Gastrocnemius medialis (tissue), 4 donors: Measurements from ENCODE around the gene DYNLRB1.

Experiments used
- CTCF ChIP-seq, 5 experiments: fragments of 450-650 bp in 3 of 5; fragments of 200-600 bp in 2 of 5; sonication (generic) in 2 of 5; IDR thresholded peaks in 4 of 5; conservative IDR thresholded peaks in 1 of 5; 1 replicate in 4 of 5; 2 replicates in 1 of 5; pipeline ENCODE4 v1.5.1; 2016 to 2019; ENCODE audit warnings: antibody characterized with exemption in 5 of 5, mild to moderate bottlenecking in 3 of 5, moderate library complexity in 3 of 5
- POLR2A ChIP-seq, 2 donors: fragments of 450-650 bp; IDR thresholded peaks; one replicate each; pipeline ENCODE4 v1.6.1; 2017; ENCODE audit warnings: antibody characterized with exemption in 2 of 2, mild to moderate bottlenecking in 2 of 2, moderate library complexity in 2 of 2

GRCh38 chr20:34491226-34491931 lies 24.8 kb upstream of the DYNLRB1 start:
- TF ChIP-seq POLR2A (IDR thresholded peaks at IDR 0.05) (no peak), CTCF (IDR thresholded peaks at IDR 0.05 in 4 of 5, conservative IDR thresholded peaks at IDR 0.05 in 1 of 5) (no peak)
